T-cell (primary cell): ENCODE results near the gene CCDC86. TPM values are rescaled to one million over a fixed set of nuclear protein-coding genes. Genes with fewer than 3 reads are reported as not detected.

ENCODE experiments used
- ATAC-seq, 4 experiments: fragments of 200-7000 bp in 3 of 4; fragments of 150-1000 bp in 1 of 4; cut with Tn5 transposase; replicated peaks in 1 of 4; 1 replicate in 3 of 4; 2 replicates in 1 of 4; pipeline ENCODE4 v1.10.0; 2021; ENCODE audit warnings: moderate library complexity in 3 of 4, mild to moderate bottlenecking in 2 of 4, moderate number of reproducible peaks in 1 of 4
- CTCF ChIA-PET, 2 donors: fragments of 300-600 bp; sonication (Branson Sonifier 250); formaldehyde crosslinking; loops; one replicate each; lab custom pipeline; 2022; ENCODE audit warnings: antibody characterized with exemption in 2 of 2; lab: Charles Lee
- POLR2A ChIA-PET, 2 donors: fragments of 300-600 bp; sonication (Branson Sonifier 250); formaldehyde crosslinking; loops; one replicate each; lab custom pipeline; 2022; ENCODE audit warnings: antibody characterized with exemption in 2 of 2; lab: Charles Lee
- DNase-seq, 35 experiments: peaks; one replicate each; pipeline versions ENCODE4 v3.0.0 to v3.0.0-alpha.2; 2013 to 2023
- H3K27ac ChIP-seq: one replicate; pipeline ENCODE4 v1.5.1; 2013; ENCODE audit warnings: low read length
- H3K27me3 ChIP-seq, 2 experiments: replicated peaks in 1 of 2; 1 replicate in 1 of 2; 2 replicates in 1 of 2; pipeline versions ENCODE4 v1.6.1 to v1.7.0; 2013; ENCODE audit warnings: low read length in 1 of 2, mixed read lengths in 1 of 2; ENCODE audit not compliant: control insufficient read depth in 2 of 2, insufficient read depth in 2 of 2; ENCODE audit errors: extremely low read depth in 1 of 2
- H3K36me3 ChIP-seq, 2 donors: 1 replicate in 1 of 2; 2 replicates in 1 of 2; pipeline versions ENCODE4 v1.6.1 to v1.7.0; 2013; ENCODE audit warnings: low read length in 1 of 2; ENCODE audit not compliant: control insufficient read depth in 2 of 2, insufficient read depth in 1 of 2; ENCODE audit errors: extremely low read depth in 1 of 2
- H3K4me1 ChIP-seq, 2 experiments: 1 replicate in 1 of 2; 2 replicates in 1 of 2; pipeline versions ENCODE4 v1.6.1 to v1.7.0; 2013; ENCODE audit warnings: low read length in 2 of 2, mixed read lengths in 1 of 2; ENCODE audit not compliant: insufficient read depth in 2 of 2, control insufficient read depth in 1 of 2; ENCODE audit errors: extremely low read depth in 1 of 2
- H3K4me3 ChIP-seq, 2 donors: 1 replicate in 1 of 2; 2 replicates in 1 of 2; pipeline versions ENCODE4 v1.5.1 to v1.7.0; 2013; ENCODE audit warnings: mild to moderate bottlenecking in 2 of 2, low read length in 1 of 2, moderate library complexity in 1 of 2; ENCODE audit not compliant: control insufficient read depth in 1 of 2; ENCODE audit errors: extremely low read depth in 1 of 2
- H3K9me3 ChIP-seq: 2 replicates; pipeline ENCODE4 v1.7.0; 2013
- H3K27ac Mint-ChIP-seq, 2 donors: one replicate each; pipeline ENCODE4 v1.8.0; 2020 to 2021; ENCODE audit warnings: mild to moderate bottlenecking in 2 of 2, mixed read lengths in 2 of 2
- H3K27me3 Mint-ChIP-seq, 2 donors: one replicate each; pipeline ENCODE4 v1.8.0; 2021 to 2022; ENCODE audit warnings: mixed read lengths in 2 of 2
- H3K36me3 Mint-ChIP-seq: one replicate; pipeline ENCODE4 v1.8.0; 2021; ENCODE audit warnings: mixed read lengths
- H3K4me1 Mint-ChIP-seq, 3 donors: one replicate each; pipeline ENCODE4 v1.8.0; 2020 to 2022; ENCODE audit warnings: mixed read lengths in 3 of 3, mild to moderate bottlenecking in 1 of 3
- H3K4me3 Mint-ChIP-seq, 3 donors: one replicate each; pipeline ENCODE4 v1.8.0; 2020 to 2022; ENCODE audit warnings: mild to moderate bottlenecking in 3 of 3, mixed read lengths in 3 of 3, moderate library complexity in 3 of 3
- H3K9me3 Mint-ChIP-seq, 3 donors: one replicate each; pipeline ENCODE4 v1.8.0; 2020 to 2022; ENCODE audit warnings: mixed read lengths in 3 of 3
- WGBS: methylation state at CpG from one replicate; pipeline ENCODE4 v1.1.5; 2013; ENCODE audit warnings: missing lambda C conversion rate; ENCODE audit not compliant: insufficient coverage; 5-methylcytosine and 5-hydroxymethylcytosine counted together
- total RNA-seq, 35 experiments: library from RNA in 6 of 35; stranded (reverse) in 6 of 35; fragments of 120-200 nt in 1 of 35; gene quantifications; one replicate each; pipeline versions ENCODE4 v1.2.1 to v1.2.4 and lab custom pipeline; 2013 to 2026

CCDC86 gene
- total RNA-seq, 5 donors from 2014 or later (not counting 1 experiment from before 2014, with no cell fraction given) = 11.6 to 20.7 (median 16.3) TPM

- Histone ChIP-seq H3K4me1 (peaks cover 8 to 40% of the 10 kb centered on the region in 2 experiments), H3K9me3 (no peaks in the 10 kb centered on the region), H3K27me3 (peaks cover 0 to 39% of the 10 kb centered on the region in 2 experiments), H3K27ac (no peak overlapping the region), H3K36me3 (peaks cover 0 to 3% of the 10 kb centered on the region in 2 donors), H3K4me3 (peak overlapping the region in 1 of 2 donors; percentile 1)
- H3K27me3 Mint-ChIP-seq = peaks cover 0 to 4% of the 10 kb centered on the region in 2 donors
- peaks cover 18 to 24% (median 21%) of the 10 kb centered on the region in 3 donors for H3K4me1 Mint-ChIP-seq
- DNase-seq (peak in 1 of 35 experiments; percentile 11), ATAC-seq (peak; percentile 23 to 69 (median 59))
- POLR2A ChIA-PET = interaction anchor here in 1 of 2 donors (0.5 kb wide), 1 partner anchor 94 kb away, joined by 3 read pairs; no protein-coding TSS in a partner anchor
- no peaks in the 10 kb centered on the region for H3K36me3 Mint-ChIP-seq
- CTCF ChIA-PET = no interaction called here
- 54% methylated on average over 4 of the region's 7 CpGs for WGBS
- peak overlapping the region in 1 of 2 donors; percentile 52 for H3K27ac Mint-ChIP-seq
- H3K4me3 Mint-ChIP-seq = no peak overlapping the region
- no peaks in the 10 kb centered on the region for H3K9me3 Mint-ChIP-seq
Observed at GRCh38 chr11:60871378-60872061, 29.6 kb downstream of the CCDC86 start.

- ATAC-seq (peak in 1 of 4 experiments; percentile 23), DNase-seq (no peak)
- H3K9me3 ChIP-seq = no peaks in the 10 kb centered on the region
- Mint-ChIP-seq H3K4me1 (peaks cover 18 to 24% (median 21%) of the 10 kb centered on the region in 3 donors), H3K4me3 (no peak overlapping the region), H3K36me3 (no peaks in the 10 kb centered on the region), H3K9me3 (no peaks in the 10 kb centered on the region), H3K27me3 (peaks cover 0 to 4% of the 10 kb centered on the region in 2 donors), H3K27ac (peak overlapping the region in 1 of 2 donors; percentile 52)
- POLR2A ChIA-PET = no interaction called here
- CTCF ChIA-PET = interaction anchor here in 1 of 2 donors (0.6 kb wide), 1 partner anchor 26 kb away, joined by 4 read pairs; no protein-coding TSS in a partner anchor
- H3K4me1 ChIP-seq = peaks cover 8 to 40% of the 10 kb centered on the region in 2 experiments
- WGBS = 44% methylated on average over 3 of the region's 6 CpGs
- H3K36me3 ChIP-seq = peaks cover 0 to 6% of the 10 kb centered on the region in 2 donors
- H3K4me3 ChIP-seq = no peak overlapping the region
- H3K27me3 ChIP-seq = peaks cover 0 to 34% of the 10 kb centered on the region in 2 experiments
- H3K27ac ChIP-seq = no peak overlapping the region
Observed at GRCh38 chr11:60872124-60872960, 30.4 kb downstream of the CCDC86 start.

GRCh38 chr11:60872961-60873524, 31.1 kb downstream of the CCDC86 start:
- no peak overlapping the region for H3K4me3 Mint-ChIP-seq
- Histone ChIP-seq H3K9me3 (no peaks in the 10 kb centered on the region), H3K4me1 (peaks cover 8 to 40% of the 10 kb centered on the region in 2 experiments), H3K27me3 (peaks cover 0 to 29% of the 10 kb centered on the region in 2 experiments), H3K36me3 (peaks cover 0 to 7% of the 10 kb centered on the region in 2 donors), H3K27ac (no peak overlapping the region), H3K4me3 (no peak overlapping the region)
- H3K4me1 Mint-ChIP-seq = peaks cover 18 to 24% (median 21%) of the 10 kb centered on the region in 3 donors
- CTCF ChIA-PET = no interaction called here
- peak in 12 of 35 experiments; percentile 7 to 30 (median 14) for DNase-seq
- H3K36me3 Mint-ChIP-seq = peaks cover 6% of the 10 kb centered on the region
- 68% methylated on average over 15 of the region's 16 CpGs for WGBS
- no peaks in the 10 kb centered on the region for H3K9me3 Mint-ChIP-seq
- POLR2A ChIA-PET = interaction anchor here in 1 of 2 donors (0.6 kb wide), 1 partner anchor 155 kb away, joined by 5 read pairs; no protein-coding TSS in a partner anchor
- peaks cover 0 to 4% of the 10 kb centered on the region in 2 donors for H3K27me3 Mint-ChIP-seq
- peak overlapping the region in 1 of 2 donors; percentile 39 for H3K27ac Mint-ChIP-seq
- ATAC-seq = peak; percentile 25 to 68 (median 44)

- peaks cover 0 to 9% of the 10 kb centered on the region in 2 donors for H3K36me3 ChIP-seq
- no peak overlapping the region for H3K4me3 ChIP-seq
- H3K27ac ChIP-seq = no peak overlapping the region
- Mint-ChIP-seq H3K4me3 (no peak overlapping the region), H3K9me3 (no peaks in the 10 kb centered on the region), H3K27me3 (peaks cover 0 to 4% of the 10 kb centered on the region in 2 donors), H3K4me1 (peaks cover 18 to 22% (median 19%) of the 10 kb centered on the region in 3 donors), H3K36me3 (peaks cover 9% of the 10 kb centered on the region), H3K27ac (no peak overlapping the region)
- CTCF ChIA-PET = no interaction called here
- WGBS = 91% methylated on average over 8 of the region's 12 CpGs
- POLR2A ChIA-PET = interaction anchor here in 1 of 2 donors (0.6 kb wide), 1 partner anchor 155 kb away, joined by 5 read pairs; no protein-coding TSS in a partner anchor
- H3K9me3 ChIP-seq = no peaks in the 10 kb centered on the region
- peaks cover 8 to 38% of the 10 kb centered on the region in 2 experiments for H3K4me1 ChIP-seq
- ATAC-seq = peak in 2 of 4 experiments; percentile 5 to 9
- DNase-seq = no peak
- H3K27me3 ChIP-seq = peaks cover 0 to 24% of the 10 kb centered on the region in 2 experiments
Observed at GRCh38 chr11:60873533-60873932, 31.6 kb downstream of the CCDC86 start.

- ATAC-seq = no peak
- peaks cover 8 to 38% of the 10 kb centered on the region in 2 experiments for H3K4me1 ChIP-seq
- no peak overlapping the region for H3K4me3 Mint-ChIP-seq
- H3K27ac Mint-ChIP-seq = no peak overlapping the region
- peaks cover 0 to 13% of the 10 kb centered on the region in 2 experiments for H3K27me3 ChIP-seq
- POLR2A ChIA-PET = no interaction called here
- peaks cover 0 to under 1% of the 10 kb centered on the region in 2 donors for H3K27me3 Mint-ChIP-seq
- WGBS = 79% methylated on average over 3 of the region's 13 CpGs
- peaks cover 17 to 18% (median 17%) of the 10 kb centered on the region in 3 donors for H3K4me1 Mint-ChIP-seq
- peaks cover 0 to 10% of the 10 kb centered on the region in 2 donors for H3K36me3 ChIP-seq
- CTCF ChIA-PET = no interaction called here
- H3K9me3 Mint-ChIP-seq = no peaks in the 10 kb centered on the region
- no peak overlapping the region for H3K27ac ChIP-seq
- H3K4me3 ChIP-seq = no peak overlapping the region
- H3K36me3 Mint-ChIP-seq = peaks cover 9% of the 10 kb centered on the region
- DNase-seq = no peak
- no peaks in the 10 kb centered on the region for H3K9me3 ChIP-seq
Observed at GRCh38 chr11:60874421-60875365, 32.8 kb downstream of the CCDC86 start.
